GM18868 (cell line): Measurements from ENCODE around the gene SEMG2.

ENCODE experiments used
- ATAC-seq: cut with Tn5 transposase; IDR thresholded peaks from one replicate; pipeline ENCODE4 v1.9.1; 2021; ENCODE audit warnings: mild to moderate bottlenecking, moderate library complexity; ENCODE audit not compliant: unreplicated experiment

Gene SEMG2, protein sequence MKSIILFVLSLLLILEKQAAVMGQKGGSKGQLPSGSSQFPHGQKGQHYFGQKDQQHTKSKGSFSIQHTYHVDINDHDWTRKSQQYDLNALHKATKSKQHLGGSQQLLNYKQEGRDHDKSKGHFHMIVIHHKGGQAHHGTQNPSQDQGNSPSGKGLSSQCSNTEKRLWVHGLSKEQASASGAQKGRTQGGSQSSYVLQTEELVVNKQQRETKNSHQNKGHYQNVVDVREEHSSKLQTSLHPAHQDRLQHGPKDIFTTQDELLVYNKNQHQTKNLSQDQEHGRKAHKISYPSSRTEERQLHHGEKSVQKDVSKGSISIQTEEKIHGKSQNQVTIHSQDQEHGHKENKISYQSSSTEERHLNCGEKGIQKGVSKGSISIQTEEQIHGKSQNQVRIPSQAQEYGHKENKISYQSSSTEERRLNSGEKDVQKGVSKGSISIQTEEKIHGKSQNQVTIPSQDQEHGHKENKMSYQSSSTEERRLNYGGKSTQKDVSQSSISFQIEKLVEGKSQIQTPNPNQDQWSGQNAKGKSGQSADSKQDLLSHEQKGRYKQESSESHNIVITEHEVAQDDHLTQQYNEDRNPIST

DNA sequence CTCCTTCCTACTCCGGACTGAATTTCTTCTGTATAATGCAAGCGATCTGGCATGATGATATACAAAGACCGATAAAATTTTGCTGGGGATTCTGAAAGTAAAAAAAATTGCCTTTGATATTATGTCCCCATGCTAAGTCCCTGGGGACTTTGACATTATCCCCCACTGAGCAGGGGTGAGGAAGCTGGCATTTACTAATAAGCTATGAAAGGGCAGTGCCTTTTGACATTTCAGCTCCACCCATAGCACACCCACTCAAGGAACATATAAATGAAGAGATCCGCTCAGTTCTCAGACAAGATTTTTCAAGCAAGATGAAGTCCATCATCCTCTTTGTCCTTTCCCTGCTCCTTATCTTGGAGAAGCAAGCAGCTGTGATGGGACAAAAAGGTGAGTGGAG is at the start of gene SEMG2:
TSS of gene SEMG2 (plus strand) at position 298 of the 400 bp plus-strand sequence. CDS start at position 315, 17 bp downstream.
- ATAC-seq: no peak

DNA sequence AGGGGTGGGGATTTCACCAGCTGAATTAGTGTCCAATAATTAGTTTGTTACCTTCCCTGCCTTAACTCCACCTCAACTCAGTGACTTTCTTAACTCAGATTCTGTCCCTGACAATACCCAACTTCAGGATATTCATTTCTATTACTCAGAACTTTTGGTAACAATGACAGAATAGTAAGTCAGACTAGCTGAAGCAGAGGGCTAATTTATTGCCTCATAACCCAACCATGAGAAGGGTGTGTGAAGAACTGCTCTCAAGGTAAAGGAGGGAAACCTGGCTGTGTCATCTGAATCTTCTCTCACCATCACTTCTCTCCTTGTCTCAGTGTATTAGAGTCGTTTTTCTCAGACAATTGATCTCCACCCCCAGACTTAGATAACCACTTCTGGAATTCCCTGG is 47.7 kb upstream of the SEMG2 start:
- no peak for ATAC-seq

DNA sequence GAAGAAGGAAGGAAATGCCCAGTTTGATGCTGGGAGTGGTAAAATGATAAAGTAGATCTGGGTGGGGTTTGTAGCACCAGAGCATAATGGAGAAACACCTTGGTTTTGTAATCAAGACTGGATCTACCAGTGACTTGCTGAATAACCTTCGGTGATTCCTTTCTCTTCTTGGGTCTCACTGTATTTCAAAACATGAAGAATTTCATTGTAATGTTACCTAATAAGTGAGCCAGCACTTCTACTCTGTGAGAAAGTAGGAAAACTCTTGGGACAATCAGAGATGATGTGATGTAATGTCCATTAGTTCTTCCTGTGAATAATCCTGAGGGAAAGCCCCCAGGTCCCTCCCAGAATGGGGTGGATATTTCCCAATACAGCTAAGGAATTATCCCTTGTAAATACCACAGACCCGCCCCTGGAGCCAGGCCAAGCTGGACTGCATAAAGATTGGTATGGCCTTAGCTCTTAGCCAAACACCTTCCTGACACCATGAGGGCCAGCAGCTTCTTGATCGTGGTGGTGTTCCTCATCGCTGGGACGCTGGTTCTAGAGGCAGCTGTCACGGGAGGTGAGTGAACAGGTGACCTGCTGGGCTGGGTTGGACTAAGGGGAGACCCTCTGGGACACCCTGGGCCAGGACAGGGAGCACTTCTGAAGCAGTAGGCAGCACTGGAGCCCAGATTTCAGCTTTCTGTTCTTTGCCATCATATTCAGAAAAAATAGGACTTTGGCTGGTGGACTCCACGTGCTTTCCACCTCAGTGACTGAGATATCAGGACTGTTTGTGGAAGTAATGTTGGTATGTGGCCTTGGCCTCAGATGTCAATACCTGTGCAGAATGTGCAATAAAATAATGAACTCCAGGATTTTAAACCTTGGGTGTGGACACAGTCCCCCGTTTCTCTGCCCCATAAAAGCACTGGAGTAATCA is 46.5 kb upstream of the SEMG2 start, which contains the start of gene PI3:
TSS of gene PI3 (plus strand) at position 469 of the 931 bp plus-strand sequence. CDS start at position 490, 21 bp downstream.
- no peak for ATAC-seq

- ATAC-seq: no peak
These were observed 44.5 kb upstream of the SEMG2 start for GRCh38 chr20:45176526-45177267.

DNA sequence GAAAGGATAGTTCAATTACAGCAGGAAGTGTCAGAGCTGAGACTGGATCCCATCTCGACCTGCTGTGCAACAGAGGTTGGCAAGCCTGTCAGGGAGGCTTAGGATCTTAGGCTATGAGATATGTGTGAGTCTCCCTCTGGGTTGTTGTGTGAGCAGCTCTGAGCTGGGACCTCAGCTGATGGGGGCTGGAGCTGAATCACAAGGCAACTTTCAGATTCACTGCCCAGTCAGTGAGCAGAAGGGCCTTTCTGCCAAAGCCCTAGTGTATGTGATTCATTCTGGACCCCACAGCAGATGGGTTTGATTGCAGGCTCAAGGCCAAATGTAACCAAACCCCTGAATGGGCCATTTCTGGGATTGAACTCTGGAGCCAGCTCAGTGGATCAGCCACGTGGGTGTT is 42.0 kb upstream of the SEMG2 start:
- no peak for ATAC-seq

GRCh38 chr20:45181639-45182038 is 39.5 kb upstream of the SEMG2 start:
- ATAC-seq: no peak

DNA sequence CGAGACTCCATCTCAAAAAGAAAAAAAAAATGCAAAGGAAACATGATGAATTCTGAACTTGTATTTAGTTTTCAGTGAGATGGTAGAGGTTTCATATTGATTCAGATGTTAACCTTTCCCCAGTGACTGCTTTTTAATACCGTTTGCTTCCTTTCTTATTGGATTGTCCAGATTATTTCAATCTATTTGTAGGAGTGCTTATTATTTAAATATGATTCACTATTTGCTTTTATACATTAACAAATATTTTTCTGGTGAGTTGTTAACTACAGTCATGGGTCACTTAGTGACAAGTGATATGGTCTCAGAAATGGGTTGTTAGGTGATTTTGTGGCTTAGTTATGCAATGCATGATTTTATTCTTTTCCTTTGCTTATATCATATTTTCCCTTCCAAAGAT is 38.1 kb upstream of the SEMG2 start:
- ATAC-seq: no peak

DNA sequence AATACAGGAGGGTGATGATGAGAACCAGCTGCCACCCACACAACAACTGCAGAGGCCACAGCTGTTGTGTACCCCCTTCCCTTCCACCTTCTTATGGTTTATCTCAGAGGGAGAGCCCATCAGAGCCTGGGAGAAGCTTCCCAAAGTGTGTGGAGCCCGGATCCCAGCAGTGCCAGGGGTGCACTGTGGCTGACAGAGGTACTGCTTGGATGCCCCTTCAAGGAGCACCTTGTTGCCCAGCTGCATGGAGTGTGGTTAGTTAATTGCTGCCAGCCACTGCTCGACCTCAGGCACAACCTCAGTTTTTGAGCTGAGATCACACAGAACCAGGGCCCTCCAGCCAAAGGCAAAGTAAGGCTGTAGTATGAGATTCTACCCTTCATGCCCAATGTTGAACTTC is 33.5 kb upstream of the SEMG2 start:
- no peak for ATAC-seq

GRCh38 chr20:45189067-45189609 is 32.0 kb upstream of the SEMG2 start:
- ATAC-seq: no peak

DNA sequence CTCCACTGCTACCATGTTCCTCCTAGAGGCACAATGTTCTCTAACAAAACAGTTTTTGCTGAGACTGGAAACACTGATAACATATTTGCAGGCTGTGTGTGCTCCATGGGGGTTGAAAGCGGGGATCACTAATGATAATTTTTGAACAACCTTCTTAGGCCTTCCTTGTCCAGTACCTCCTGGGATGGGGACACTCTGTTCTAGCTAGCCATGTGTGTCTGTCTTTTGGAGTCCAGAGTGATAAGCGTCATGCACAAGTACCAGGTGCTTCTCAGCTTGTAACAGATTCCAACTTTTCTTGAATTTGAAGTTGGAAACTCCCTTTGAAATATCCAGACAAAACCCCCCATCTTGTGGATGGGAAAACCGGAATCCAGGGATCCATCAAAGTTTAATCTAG is 31.3 kb upstream of the SEMG2 start:
- ATAC-seq: no peak

GRCh38 chr20:45191926-45192325 is 29.2 kb upstream of the SEMG2 start:
- ATAC-seq: no peak

DNA sequence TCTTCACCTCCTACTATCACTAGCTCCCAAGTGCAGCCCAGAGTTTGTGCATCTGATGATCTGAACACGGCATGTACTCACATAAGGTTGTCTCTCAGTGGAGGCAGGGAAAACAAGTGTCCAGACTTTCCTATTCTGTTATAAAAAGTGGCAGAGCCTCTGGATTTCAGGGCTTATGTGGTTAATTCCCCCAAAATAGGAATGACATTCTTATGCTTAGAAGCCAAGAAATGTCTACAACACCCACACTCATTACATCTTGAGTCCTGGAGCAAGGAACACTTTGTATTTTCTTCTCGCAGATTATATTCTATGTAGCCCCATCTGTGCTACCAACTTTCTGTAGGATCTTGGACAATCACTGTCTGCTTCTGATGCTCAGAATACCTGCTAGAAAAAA is 27.8 kb upstream of the SEMG2 start:
- no peak for ATAC-seq

- no peak for ATAC-seq
These were observed 14.4 kb upstream of the SEMG2 start, which contains the start of gene SEMG1 for GRCh38 chr20:45206725-45207124. Gene SEMG1 (plus strand): TSS chr20:45207033. CDS start chr20:45207054, 21 bp downstream.

DNA sequence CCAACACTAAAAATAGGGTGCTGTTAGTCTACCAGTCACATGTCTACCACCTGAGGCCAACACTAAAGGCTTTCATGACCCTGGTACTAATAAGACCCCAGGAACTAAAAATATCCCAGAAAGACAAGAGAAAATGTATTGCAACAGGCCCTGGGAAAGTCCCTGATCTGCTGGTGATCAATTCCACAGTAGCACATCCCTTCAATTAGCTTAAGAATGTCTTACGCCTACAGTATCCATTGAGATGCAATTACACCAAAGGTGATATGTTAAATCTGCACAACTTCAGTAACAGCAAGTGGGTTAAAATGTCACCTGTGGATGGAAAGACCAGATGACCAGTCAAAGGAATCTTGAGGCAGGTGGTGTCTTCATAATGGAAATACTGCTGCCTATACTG is 11.2 kb upstream of the SEMG2 start:
- ATAC-seq: no peak

DNA sequence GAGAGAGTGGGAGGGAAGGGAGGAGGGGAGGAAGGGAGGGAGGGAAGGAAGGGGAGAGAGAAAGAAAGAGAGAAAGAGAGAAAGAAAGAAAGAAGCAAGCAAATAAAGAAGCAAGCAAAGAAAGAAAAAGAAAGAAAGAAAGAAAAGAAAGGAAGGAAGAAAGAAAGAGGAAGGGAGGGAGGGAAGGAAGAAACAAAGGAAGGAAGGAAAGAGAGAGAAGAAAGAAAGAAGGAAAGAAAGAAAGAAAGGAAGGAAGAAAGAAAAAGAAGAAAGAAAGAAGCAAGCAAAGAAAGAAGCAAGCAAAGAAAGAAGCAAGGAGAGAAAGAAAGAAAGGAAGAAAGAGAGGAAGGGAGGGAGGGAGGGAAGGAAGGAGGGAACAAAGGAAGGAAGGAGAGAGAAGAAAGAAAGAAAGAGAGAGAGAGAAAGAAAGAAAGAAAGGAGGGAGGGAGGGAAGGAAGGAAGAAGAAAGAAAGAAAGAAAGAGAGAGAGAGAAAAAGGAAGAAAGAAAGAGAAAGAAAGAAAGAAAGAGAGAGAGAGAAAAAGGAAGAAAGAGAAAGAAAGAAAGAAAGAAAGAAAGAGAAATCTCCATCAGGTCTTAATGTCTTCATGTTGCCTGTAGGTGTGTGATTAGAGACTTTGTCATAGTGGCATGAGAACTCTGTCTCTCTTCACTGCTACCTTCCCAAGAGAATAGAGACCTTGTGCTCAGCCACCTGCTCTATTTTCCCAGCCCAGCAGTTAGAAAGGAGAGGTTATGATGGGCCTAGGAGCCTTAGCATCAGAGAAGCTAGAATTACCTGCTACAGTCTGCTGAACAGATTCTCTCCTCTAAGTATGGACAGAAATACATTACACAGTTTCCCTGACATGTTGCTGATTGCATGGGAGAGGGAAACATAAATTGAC is 9.4 kb upstream of the SEMG2 start:
- no peak for ATAC-seq

- ATAC-seq: no peak
These were observed 8.3 kb upstream of the SEMG2 start for GRCh38 chr20:45212836-45213235.

GRCh38 chr20:45218124-45218523 is 3.0 kb upstream of the SEMG2 start:
- no peak for ATAC-seq

GRCh38 chr20:45218636-45219035 is 2.5 kb upstream of the SEMG2 start:
- no peak for ATAC-seq

GRCh38 chr20:45223136-45223535 is 2.0 kb downstream of the SEMG2 start:
- no peak for ATAC-seq
